Stimulated activated effector memory CD8-positive, alpha-beta T cell treated with anti-CD3 and anti-CD28 coated beads, Interleukin-12 subunit alpha, Interleukin-12 subunit beta, amount 100 ng/mL, for 72 hours (primary cell): ENCODE measurements around the gene NME3.

Experiments used
- ATAC-seq: fragments of 150-1000 bp; cut with Tn5 transposase; 2 replicates; pipeline ENCODE4 v1.10.0; 2021
- DNase-seq, 2 donors: peaks; one replicate each; pipeline ENCODE4 v3.0.0; 2021 to 2022; ENCODE audit warnings: low spot score in 2 of 2
- H3K27ac Mint-ChIP-seq: one replicate; pipeline ENCODE4 v1.8.0; 2022; ENCODE audit warnings: mild to moderate bottlenecking, mixed read lengths
- H3K36me3 Mint-ChIP-seq: one replicate; pipeline ENCODE4 v1.8.0; 2022; ENCODE audit warnings: mild to moderate bottlenecking, mixed read lengths
- H3K4me1 Mint-ChIP-seq: one replicate; pipeline ENCODE4 v1.8.0; 2022; ENCODE audit warnings: mixed read lengths
- H3K4me3 Mint-ChIP-seq: one replicate; pipeline ENCODE4 v1.8.0; 2022; ENCODE audit warnings: mild to moderate bottlenecking, mixed read lengths
- H3K9me3 Mint-ChIP-seq: one replicate; pipeline ENCODE4 v1.8.0; 2022; ENCODE audit warnings: mixed read lengths

Gene NME3

DNA sequence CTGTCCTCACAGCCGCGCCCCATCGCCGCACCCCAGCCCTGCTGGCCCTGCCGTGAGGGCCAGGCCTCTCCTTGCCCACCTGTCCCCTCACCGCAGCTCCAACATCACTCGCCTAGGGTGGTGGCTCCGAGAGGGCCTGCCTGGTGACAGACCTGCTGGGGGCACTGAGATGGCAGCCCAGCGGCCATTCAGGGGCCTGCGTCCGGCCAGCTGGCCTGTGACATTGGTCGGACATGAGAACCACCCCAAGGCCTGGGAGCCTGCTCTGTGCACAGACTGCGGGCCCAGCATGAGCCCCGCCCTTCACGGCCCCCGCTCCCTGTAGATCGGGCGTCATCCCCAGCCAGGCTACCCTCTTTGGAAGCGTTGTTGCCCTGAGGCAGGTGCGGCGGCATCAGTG, 11.8 kb downstream of the NME3 start:
- peaks cover 32% of the 10 kb centered on the region for H3K36me3 Mint-ChIP-seq
- DNase-seq (no peak), ATAC-seq (no peak)
- no peak overlapping the region for H3K4me3 Mint-ChIP-seq
- peaks cover 11% of the 10 kb centered on the region for H3K4me1 Mint-ChIP-seq
- no peak overlapping the region for H3K27ac Mint-ChIP-seq
- H3K9me3 Mint-ChIP-seq: no peaks in the 10 kb centered on the region

DNA sequence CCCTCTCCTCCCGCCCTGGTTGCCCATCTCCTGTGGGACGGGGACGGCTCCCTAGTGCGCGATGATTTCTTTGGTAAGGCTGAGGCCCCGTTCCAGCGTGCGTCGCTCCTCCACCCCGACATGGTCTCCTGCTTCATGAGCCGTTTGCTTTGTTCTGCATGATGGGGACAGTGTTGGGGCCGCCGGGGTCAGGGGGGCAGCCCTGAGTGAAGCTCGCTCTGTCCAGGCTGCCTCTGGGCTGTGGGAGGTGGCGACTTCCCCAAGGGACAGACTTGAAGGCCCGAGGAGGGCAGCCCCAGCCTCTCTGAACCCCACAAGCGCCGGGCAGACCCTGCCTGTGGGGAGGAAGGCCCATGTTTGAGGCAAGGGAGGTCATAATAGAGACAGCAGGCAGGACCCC, 12.4 kb downstream of the NME3 start:
- no peak for ATAC-seq
- no peak overlapping the region for H3K4me3 Mint-ChIP-seq
- DNase-seq: no peak
- H3K27ac Mint-ChIP-seq: peak overlapping the region; percentile 43
- peaks cover 36% of the 10 kb centered on the region for H3K36me3 Mint-ChIP-seq
- H3K4me1 Mint-ChIP-seq: peaks cover 11% of the 10 kb centered on the region
- no peaks in the 10 kb centered on the region for H3K9me3 Mint-ChIP-seq

DNA sequence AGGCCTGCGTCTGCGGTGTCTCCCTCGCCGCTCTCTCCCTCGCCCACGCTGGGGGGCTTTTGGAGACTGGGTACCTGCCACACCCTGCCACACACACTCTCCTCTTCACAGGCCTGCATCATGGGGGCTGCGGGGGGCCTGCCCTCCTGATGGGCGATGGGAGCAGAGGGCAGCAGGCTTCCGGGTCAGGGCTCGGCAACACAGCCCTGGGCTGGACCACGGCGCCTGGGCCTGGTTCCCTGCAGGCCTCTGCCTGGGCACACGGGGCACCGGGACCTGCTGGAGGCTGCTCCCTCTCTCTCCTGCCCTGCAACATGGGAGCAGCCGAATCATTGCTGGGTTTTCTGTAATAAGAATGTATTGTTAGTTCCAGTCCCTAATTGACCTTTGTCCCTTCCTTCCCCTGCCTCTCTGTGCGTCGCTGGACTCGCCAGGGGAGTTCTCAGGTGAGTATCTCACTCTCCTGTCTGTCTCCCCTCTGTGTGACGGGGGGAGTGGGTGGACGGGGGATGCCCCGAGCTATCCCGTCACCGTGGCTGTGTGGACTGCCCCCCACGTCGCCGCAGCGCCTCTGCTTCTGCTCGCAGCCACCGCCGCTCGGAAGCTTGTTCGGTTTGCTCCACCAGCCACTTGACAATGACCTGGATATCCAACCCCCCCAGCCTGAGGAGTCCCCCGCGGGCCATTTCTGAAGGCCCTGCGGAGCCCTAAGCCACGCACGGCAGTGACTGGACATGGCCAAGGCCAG, 13.5 kb downstream of the NME3 start:
- no peaks in the 10 kb centered on the region for H3K9me3 Mint-ChIP-seq
- ATAC-seq (no peak), DNase-seq (no peak)
- H3K4me3 Mint-ChIP-seq: no peak overlapping the region
- H3K36me3 Mint-ChIP-seq: peaks cover 45% of the 10 kb centered on the region
- H3K27ac Mint-ChIP-seq: peak overlapping the region; percentile 76
- peaks cover 11% of the 10 kb centered on the region for H3K4me1 Mint-ChIP-seq

DNA sequence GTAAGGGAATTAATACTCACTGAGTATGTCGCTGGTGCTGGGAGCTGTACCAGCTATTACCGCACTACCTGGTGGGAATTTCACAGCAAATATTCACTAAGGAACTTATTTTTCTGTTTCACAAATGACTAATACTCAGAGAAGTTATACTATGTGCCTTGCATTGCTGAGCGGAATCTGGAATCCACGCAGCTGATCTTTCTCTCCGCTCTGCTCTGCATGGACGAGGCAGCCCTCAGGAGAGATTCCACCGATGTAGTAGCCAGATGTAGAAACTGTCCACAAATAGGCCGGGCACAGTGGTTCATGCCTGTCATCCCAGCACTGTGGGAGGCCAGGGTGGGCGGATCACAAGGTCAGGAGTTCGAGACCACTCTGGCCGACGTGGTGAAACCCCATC, 17.1 kb downstream of the NME3 start:
- Mint-ChIP-seq H3K36me3 (peaks cover 59% of the 10 kb centered on the region), H3K4me1 (peaks cover 11% of the 10 kb centered on the region), H3K27ac (no peak overlapping the region), H3K9me3 (no peaks in the 10 kb centered on the region), H3K4me3 (no peak overlapping the region)
- no peak for DNase-seq
- ATAC-seq: no peak

DNA sequence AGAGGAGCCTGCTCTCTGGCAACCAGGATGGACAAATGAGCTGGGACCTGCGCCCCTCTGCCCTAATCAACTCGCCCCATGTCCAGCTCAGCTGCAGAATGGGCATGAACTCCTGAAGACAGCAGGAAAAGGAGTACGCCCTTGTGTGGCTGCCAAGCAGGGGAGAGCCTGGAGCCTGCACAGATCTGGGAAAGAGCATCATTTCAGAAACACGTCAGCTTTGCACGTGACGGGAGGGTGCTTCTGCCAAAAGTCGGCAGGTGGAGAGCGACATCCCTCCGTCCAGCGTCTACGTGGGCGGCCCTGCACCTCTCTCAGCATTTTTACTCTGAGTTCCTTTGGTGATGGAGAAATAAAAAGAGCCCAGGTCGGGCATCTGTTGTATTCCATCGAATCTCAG, 18.5 kb downstream of the NME3 start:
- Mint-ChIP-seq H3K9me3 (no peaks in the 10 kb centered on the region), H3K4me1 (peaks cover 11% of the 10 kb centered on the region), H3K4me3 (no peak overlapping the region), H3K27ac (no peak overlapping the region), H3K36me3 (peaks cover 63% of the 10 kb centered on the region)
- ATAC-seq (no peak), DNase-seq (no peak)

DNA sequence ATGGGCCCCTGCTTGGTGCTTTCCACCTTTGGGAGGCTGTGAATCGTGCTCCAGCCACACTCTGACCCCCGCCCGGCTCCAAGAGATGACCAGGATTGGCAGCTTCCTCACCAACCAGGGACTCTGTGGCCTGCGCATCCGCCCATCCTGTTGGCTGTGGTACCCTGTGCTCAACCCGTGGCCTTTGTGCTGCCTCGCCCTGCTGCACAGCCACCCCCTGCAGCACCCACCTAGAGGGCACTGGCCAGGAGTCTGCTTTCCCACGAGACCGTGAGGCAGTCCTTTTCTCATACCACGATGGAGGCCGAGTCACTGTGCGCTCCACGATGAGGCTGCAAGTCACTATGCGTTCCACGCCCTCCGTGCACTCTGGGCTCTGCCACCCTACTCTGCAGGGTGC, 19.4 kb downstream of the NME3 start:
- ATAC-seq: no peak
- H3K9me3 Mint-ChIP-seq: no peaks in the 10 kb centered on the region
- H3K27ac Mint-ChIP-seq: no peak overlapping the region
- no peak for DNase-seq
- no peak overlapping the region for H3K4me3 Mint-ChIP-seq
- H3K4me1 Mint-ChIP-seq: peaks cover 11% of the 10 kb centered on the region
- H3K36me3 Mint-ChIP-seq: peaks cover 72% of the 10 kb centered on the region

DNA sequence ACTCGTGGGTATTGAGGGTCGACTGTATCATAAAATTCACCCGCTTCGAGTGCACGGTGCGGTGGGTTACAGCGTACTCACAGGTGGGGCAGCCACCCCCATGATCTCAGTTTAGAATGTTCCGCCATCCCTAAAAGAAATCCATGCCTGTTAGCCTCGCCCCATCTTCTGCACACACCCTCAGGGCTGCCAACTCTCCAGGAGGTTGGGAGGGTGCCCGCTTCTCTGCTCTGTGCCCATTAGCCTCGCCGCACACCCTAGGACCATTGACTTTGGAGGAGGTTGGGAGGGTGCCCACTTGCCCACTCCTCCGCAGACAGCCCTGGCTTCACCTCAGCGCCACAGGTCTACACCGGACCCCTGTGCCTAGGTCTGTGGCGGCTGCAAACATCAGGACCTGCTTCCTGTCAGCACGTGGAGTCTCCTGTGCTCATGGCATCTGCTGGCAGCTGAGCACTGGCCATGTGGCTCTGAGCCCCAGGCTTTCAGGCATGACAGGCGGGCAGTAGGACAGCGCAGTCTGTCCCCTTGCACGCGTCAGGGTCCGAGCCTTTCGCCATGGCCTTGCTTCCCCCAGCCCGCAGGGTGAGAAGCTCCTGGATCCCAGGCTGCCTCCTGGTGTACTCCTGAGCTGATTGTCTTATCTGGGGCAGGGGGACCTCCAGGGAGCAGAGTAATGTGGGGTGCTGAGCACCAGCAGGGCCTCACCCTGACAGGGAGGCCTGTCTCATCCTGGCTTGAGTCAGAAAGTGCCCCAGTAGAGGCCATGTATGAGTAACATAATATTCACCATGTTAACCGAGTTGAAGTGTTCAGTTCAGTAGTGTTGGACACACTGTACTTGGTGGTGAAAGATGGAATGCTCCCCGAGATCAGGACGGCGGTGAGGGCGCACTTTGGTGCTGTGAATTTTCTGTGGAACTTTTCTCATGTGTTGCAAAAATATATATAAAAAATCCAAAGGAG, 21.9 kb downstream of the NME3 start:
- no peak for DNase-seq
- Mint-ChIP-seq H3K36me3 (peaks cover 65% of the 10 kb centered on the region), H3K4me3 (no peak overlapping the region), H3K9me3 (no peaks in the 10 kb centered on the region), H3K4me1 (no peaks in the 10 kb centered on the region), H3K27ac (no peak overlapping the region)
- ATAC-seq: peak; percentile 49

DNA sequence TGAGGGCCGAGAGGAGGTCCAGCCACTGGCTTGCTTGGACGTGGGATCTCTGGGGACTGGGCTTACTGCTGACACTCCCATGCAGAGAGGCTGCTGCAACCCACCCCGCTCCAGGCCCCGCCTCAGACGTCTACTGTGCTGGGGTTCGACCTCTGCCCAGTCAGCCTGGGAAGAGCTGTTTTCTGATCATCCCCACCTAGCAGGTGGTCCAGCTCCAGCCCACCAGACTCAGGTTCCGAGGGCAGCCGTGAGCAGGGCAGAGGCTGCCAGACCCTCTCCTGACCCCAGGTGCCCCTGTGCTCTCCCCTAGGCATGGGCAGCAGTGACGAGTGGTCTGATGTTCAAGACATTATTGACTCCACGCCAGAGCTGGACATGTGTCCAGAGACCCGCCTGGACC, 23.4 kb downstream of the NME3 start:
- H3K4me3 Mint-ChIP-seq: no peak overlapping the region
- peaks cover 63% of the 10 kb centered on the region for H3K36me3 Mint-ChIP-seq
- ATAC-seq (no peak), DNase-seq (no peak)
- H3K4me1 Mint-ChIP-seq: no peaks in the 10 kb centered on the region
- H3K9me3 Mint-ChIP-seq: no peaks in the 10 kb centered on the region
- no peak overlapping the region for H3K27ac Mint-ChIP-seq

DNA sequence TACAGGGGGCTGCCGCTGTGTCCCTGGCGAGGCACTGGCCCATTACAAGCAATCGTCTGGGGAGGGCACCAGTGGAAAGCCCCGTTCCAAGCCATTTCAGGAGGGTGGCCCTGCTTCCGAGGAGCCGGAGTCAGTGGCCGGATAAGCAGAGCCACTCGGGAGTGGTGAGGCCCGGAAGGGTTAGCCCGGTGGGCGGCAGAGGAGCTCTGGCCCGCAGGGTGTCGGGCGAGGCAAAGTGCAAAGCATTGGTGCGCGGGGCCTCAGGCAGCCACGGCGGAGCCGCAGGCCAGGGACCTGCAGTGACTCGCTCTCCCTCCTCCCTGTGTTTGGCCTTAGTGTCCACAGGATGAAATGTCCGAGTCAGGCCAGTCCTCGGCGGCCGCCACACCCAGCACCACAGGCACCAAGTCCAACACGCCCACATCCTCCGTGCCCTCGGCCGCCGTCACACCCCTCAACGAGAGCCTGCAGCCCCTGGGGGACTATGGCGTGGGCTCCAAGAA, 24.6 kb downstream of the NME3 start:
- H3K36me3 Mint-ChIP-seq: peaks cover 51% of the 10 kb centered on the region
- ATAC-seq (no peak), DNase-seq (no peak)
- no peak overlapping the region for H3K4me3 Mint-ChIP-seq
- H3K4me1 Mint-ChIP-seq: no peaks in the 10 kb centered on the region
- no peaks in the 10 kb centered on the region for H3K9me3 Mint-ChIP-seq
- H3K27ac Mint-ChIP-seq: no peak overlapping the region

DNA sequence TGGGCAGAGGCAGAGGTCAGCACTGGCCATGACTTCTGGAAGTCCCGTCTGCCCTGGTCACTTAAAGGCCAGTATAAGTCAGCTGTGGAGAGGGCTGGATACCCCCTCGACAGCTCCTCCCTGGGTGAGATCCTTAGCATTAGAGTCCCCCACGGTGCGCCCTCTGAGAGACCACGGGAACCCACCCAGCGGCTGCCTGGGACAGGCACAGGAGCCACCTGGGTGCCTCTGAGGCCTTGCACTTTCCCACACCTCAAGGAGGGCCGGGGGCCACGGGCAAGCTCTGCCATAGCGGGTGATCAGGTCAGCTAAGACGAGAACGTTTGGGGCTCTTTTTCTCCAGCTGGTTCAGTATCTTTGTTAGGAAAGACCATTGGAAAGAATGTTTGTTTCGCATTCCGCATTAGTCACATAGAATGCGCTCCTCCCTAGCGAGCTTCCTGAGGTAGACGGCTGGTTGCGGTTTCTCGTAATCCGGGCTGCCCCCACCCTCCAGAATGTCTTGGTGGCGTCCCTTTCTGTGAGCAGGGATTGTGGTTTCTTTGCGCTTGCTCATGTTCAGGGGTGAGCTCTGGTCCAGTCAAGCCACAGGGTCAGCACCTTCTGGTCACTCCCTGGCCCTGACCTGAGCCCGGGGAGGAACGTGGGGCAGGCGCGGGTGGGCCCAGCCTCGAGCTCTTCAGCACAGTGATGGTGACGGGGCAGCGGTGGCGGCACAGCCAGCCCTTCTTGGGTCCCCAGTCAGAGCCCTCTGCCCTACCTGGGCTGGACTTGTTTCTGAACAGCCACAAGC, 25.2 kb downstream of the NME3 start:
- Mint-ChIP-seq H3K36me3 (peaks cover 46% of the 10 kb centered on the region), H3K9me3 (no peaks in the 10 kb centered on the region), H3K4me3 (no peak overlapping the region), H3K4me1 (no peaks in the 10 kb centered on the region), H3K27ac (no peak overlapping the region)
- DNase-seq (no peak), ATAC-seq (no peak)

DNA sequence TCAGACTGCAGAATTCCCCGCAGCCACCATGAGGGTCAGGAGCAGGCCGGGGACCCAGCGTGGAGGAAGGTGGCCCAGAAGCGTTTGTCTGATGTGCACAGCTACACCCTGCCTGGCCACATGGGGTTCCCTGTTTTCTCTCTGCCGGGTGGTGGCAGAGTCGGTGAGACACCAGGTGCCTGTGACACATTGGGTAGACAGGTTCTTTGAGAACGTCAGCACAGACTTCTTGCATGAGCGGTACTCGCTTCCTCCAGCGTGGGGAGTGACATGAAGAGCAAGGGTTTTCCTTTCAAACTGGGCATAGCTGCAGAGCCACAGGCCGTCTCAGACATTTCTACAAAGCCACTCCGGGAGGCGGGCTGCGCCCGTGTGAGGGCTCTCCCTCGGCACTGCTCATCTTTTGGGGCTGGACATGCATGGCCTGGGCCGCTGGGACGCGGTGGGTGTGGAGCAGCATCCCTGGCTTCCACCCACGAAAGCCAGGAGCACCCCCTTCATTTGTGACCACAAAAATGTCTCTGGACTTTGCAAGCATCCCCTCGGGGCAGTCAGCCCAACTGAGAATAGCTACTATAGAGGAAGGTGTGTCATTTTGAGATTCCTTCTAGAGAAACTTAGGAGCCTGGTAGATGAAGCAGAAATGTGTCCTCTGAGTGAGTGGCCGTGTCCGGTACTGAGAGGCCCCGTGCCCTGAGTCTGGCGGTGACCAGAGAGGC, 26.0 kb downstream of the NME3 start:
- no peaks in the 10 kb centered on the region for H3K4me1 Mint-ChIP-seq
- H3K36me3 Mint-ChIP-seq: peaks cover 39% of the 10 kb centered on the region
- no peaks in the 10 kb centered on the region for H3K9me3 Mint-ChIP-seq
- ATAC-seq: no peak
- no peak for DNase-seq
- no peak overlapping the region for H3K4me3 Mint-ChIP-seq
- peak overlapping the region; percentile 20 for H3K27ac Mint-ChIP-seq

DNA sequence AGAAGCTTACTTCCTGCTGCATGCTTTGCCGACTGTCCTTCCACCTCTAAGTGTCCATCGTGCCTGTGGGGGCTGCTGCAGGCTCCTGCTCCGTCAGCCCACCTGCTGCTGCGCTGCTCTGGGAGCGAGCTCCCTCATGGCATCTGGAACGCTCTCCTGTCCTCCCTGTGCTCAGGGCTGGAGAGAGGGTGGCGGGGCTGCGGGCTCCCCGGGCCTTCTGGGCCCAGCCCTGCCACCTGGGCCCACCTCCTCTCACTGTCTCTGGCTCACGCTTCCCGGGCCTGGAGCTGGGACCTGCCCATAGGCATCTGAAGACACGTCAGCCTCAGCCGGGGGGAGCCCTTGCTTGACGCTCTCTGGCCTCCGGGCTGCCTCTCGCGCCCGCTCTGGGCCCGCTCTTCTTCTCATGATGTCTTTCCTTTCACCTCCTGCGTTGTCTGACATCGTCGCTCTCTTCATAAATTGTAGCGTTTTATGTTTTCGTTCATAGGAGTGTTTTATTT, 27.0 kb downstream of the NME3 start:
- no peaks in the 10 kb centered on the region for H3K4me1 Mint-ChIP-seq
- DNase-seq (no peak), ATAC-seq (no peak)
- peaks cover 31% of the 10 kb centered on the region for H3K36me3 Mint-ChIP-seq
- H3K4me3 Mint-ChIP-seq: no peak overlapping the region
- H3K9me3 Mint-ChIP-seq: no peaks in the 10 kb centered on the region
- peak overlapping the region; percentile 20 for H3K27ac Mint-ChIP-seq

DNA sequence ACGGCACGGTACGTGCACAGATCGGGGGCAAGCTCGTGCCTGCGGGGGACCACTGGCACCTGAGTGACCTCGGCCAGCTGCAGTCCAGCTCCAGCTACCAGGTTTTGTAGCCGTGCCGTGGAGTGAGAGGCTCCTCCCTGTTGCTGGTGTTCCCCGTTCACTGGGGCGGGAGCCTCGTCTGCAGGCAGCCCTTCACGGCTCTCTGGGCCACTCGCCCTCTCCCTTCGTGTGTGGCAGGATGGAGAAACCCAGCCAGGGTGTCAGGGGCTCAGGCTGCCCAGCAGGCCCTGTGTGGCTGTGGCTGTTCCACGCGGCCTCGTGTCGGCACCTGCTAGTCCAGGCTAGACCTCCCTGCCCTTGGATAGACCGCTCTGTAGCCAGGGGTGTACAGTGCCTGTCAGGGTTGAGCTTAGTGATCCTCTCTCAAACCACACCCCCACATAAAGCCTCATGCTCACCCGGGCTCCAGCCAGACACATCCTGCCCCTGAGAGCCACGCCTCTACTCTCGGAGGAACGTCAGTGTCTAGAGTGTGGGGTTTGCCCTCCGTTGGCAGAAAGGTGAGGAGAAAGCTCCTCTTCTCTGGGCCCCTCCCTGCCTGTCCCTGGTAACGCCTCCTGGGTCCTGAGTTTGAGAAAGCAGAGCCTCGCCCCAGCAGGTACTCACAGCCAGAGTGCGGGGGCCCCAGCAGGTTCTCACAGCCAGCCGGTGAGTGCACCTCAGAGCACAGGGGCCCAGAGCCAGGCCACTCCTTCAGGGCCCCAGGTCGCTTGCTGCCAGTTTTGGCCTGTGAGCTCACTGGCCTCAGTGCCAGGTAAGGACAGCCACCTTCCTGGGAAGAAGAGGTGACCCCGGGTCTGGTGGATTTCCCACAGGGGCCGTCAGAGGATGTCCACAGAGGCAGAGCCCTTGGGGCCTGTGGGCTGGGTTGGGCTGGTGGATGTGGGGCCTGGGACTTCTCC, 27.7 kb downstream of the NME3 start:
- no peak overlapping the region for H3K27ac Mint-ChIP-seq
- H3K4me3 Mint-ChIP-seq: no peak overlapping the region
- H3K36me3 Mint-ChIP-seq: peaks cover 31% of the 10 kb centered on the region
- DNase-seq: no peak
- H3K9me3 Mint-ChIP-seq: no peaks in the 10 kb centered on the region
- no peaks in the 10 kb centered on the region for H3K4me1 Mint-ChIP-seq
- no peak for ATAC-seq
